ENCODE data around the gene RPTOR. TPM values are rescaled to one million over a fixed set of nuclear protein-coding genes. Genes with fewer than 3 reads are reported as not detected.
A peak's percentile ranks its signal among the peaks of the same experiment; 100 is the strongest.

RPTOR gene
- total RNA-seq, 1 experiment from 2014 or later = 19.8 TPM

DNA sequence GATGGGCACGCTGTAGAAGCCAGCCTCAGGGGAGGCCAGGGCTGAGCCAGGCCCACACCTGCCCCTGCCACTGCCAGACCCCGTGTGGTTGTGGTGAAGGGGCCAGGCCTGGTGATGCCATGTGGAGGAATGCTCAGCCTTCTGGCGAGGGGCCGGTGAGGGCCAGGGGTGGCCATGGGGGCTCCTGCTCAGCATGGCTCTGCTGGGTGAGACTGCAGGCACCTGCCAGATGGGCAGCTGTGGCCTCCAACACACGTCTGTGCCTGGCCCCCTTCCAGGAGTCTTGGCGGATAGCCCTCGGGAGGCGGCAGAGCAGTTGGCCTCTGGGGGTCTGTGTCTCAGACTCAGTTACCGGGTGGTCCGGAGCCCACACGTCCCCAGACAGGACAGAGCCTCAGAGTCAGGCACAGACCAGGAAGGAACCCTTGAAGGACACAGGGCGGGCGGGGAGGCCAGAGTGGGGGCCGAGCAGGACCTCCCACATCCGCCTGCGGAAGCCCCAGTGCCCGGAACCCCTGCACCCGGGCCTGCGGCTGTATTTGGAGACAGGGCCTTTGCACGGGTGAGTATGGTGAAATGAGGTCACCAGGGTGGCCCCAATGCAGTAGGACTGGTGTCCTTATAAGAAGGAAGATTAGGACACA lies 424.5 kb downstream of the RPTOR start:
- no peak for DNase-seq (ENCODE audit: low read depth)
- in situ Hi-C loops (cut with HindIII; ENCODE audit: low pct_unique_long_range_greater_than_20kb, low sequenced_read_pairs) = no loop called here

DNA sequence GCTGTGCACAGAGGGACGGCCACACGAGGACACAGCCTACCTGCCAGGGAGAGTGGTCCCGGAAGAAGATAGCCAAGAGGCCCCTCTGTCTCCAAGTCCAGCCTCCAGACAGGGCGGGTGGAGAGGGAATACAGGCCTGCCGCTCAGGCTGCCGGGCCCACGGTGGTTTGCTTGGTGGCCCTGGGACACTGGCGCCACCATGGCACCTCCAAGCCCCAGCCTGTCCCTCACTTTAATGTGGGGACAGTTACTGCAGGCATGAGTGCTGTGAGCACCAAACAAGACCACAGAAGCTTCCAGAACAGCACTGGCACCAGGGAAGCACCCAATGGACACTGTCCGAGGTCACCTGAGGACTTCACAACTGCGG lies 425.0 kb downstream of the RPTOR start:
- in situ Hi-C loops (cut with HindIII; ENCODE audit: low pct_unique_long_range_greater_than_20kb, low sequenced_read_pairs) = no loop called here
- no peak for DNase-seq (ENCODE audit: low read depth)

- in situ Hi-C loops (cut with HindIII; ENCODE audit: low pct_unique_long_range_greater_than_20kb, low sequenced_read_pairs) = no loop called here
- no peak for DNase-seq (ENCODE audit: low read depth)
Observed at GRCh38 chr17:80970044-80970761, 425.6 kb downstream of the RPTOR start.

DNA sequence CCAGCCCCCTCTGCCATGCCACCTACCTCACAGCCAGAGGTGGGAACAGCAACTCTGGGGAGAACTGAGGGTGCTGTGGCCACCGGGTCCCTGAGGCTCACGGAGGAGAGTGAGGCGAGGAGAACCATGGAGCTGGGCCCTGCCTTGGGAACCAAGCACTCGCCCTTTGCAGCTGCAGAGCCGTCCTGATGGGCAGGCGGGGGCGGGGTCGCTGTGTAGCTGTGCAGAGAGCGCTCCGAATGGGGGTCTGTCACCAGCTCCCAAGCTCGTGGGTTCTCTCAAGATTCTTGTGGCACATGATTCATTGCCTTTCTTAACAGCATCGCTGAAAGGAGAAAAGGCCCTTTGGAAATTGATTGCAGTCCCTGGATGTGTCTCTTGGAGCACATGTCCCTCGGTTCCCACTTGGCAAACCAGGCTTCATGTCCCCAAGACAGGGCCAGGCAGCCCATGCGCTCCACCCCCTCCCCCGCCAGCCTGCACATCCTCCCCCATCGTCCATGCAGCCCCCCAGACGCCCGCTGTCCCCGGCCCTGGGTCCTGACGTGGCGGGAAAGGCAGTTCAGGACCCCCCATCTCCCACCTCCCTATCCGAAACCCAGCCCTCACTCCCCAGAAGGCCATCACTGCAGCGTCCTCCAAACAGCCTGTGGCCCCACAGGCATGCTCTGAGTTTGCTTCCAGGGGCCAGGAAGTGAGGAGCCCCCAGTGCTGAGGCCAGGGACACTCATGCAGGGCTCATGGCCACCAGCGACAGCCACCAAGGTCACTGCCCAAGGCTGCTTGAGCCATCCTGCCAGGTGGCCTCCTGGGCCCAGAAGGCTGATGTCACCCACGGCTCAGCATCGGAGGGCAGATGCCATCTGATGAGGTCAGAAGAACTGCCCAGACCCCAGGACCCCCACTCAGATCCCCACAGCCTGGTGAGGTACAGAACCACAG lies 426.4 kb downstream of the RPTOR start:
- DNase-seq (ENCODE audit: low read depth) = no peak
- in situ Hi-C loops (cut with HindIII; ENCODE audit: low pct_unique_long_range_greater_than_20kb, low sequenced_read_pairs) = no loop called here

- in situ Hi-C loops (cut with HindIII; ENCODE audit: low pct_unique_long_range_greater_than_20kb, low sequenced_read_pairs) = no loop called here
- no peak for DNase-seq (ENCODE audit: low read depth)
Observed at GRCh38 chr17:80971704-80972304, 427.2 kb downstream of the RPTOR start.

DNA sequence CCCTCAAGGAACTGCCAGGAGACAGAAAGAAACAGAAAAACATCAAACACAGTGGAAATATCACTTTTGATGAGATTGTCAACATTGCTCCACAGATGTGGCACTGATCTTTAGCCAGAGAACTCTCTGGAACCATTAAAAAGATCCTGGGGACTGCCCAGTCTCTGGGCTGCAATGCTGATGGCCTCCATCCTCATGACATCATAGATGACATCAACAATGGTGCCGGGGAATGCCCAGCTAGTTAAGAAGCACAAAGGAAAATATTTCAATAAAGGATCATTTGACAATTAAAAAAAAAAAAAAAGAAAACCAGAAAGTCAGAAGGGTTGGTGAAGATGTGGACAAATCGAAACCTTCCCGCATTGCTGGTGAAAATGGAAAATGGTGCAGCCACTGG lies 432.1 kb downstream of the RPTOR start:
- no peak for DNase-seq (ENCODE audit: low read depth)
- in situ Hi-C loops (cut with HindIII; ENCODE audit: low pct_unique_long_range_greater_than_20kb, low sequenced_read_pairs) = no loop called here

- no peak for DNase-seq (ENCODE audit: low read depth)
- in situ Hi-C loops (cut with HindIII; ENCODE audit: low pct_unique_long_range_greater_than_20kb, low sequenced_read_pairs) = no loop called here
Observed at GRCh38 chr17:80977172-80977571, 432.5 kb downstream of the RPTOR start.

GRCh38 chr17:80978499-80979497 lies 434.2 kb downstream of the RPTOR start:
- in situ Hi-C loops (cut with HindIII; ENCODE audit: low pct_unique_long_range_greater_than_20kb, low sequenced_read_pairs) = no loop called here
- no peak for DNase-seq (ENCODE audit: low read depth)

DNA sequence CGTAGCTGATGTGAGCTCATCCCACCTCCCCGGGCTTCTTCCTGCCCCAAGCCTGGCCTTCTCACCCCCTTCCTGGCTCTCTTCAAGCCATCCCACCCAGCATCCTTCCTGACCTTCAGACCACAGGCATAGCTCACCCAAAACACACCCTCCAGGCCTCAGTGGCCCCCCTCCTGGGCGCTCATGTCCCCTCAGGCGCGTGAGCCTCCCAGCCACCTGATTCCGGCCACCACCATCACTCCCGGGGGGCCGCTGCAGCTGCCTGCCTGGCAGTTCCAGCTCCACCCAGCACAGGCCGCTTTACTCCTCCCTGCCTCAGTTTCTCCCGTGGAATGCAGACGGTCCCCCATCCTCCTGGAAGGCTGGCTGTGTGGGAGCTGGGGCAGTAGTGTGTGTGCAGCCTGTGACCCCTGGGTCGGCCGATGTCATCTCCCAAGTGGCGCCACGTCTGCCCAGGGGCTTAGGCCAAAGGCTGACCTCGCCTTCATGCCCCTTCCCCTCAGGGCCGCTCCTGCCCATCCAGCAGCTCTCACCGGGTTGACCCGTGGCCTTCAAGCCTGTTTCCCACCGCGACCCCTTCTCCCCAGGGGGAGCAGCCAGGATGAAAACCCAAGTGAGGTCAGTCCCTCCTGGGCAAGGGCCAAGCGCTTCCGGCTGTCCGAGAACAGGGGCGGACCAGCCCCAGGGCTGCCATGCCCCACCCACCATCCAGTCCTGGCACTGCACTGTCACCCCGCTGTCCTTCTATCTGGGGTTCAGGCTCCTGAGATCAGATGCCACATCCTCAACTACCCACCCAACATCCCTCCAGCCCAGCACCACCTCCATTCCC lies 435.1 kb downstream of the RPTOR start:
- no peak for DNase-seq (ENCODE audit: low read depth)
- in situ Hi-C loops (cut with HindIII; ENCODE audit: low pct_unique_long_range_greater_than_20kb, low sequenced_read_pairs) = no loop called here

DNA sequence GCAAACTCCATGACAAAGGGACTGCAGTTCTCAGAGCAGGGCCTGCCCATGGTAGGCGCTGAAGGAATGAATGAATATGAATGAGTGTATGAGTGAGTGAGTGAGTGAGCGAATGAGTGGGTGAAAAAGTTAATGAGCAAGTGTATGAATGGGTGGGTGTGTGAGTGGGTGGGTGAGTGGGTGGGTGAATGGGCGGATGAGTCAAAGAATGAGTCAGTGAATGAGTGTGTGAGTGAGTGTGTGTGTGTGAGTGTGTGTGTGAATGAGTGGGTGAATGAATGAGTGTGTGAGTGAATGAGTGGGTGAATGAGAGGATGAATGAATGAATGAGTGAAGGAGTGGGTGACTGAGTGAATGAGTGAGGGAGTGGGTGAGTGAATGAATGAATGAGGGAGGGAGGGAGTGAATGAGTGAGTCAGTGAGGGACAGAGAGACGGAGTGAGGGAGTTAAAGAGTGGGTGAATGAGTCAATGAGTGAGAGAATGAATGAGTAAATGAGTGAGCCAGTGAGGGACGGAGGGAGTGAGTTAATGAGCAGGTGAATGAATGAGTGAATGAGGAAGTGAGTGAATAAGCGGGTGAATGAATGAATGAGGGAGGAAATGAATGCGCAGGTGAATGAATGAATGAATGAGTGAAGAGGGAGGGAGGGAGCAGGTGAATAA lies 435.9 kb downstream of the RPTOR start:
- peak; percentile 39 for DNase-seq (ENCODE audit: low read depth)
- in situ Hi-C loops (cut with HindIII; ENCODE audit: low pct_unique_long_range_greater_than_20kb, low sequenced_read_pairs) = no loop called here

- in situ Hi-C loops (cut with HindIII; ENCODE audit: low pct_unique_long_range_greater_than_20kb, low sequenced_read_pairs) = no loop called here
- no peak for DNase-seq (ENCODE audit: low read depth)
Observed at GRCh38 chr17:80981062-80981902, 436.6 kb downstream of the RPTOR start.

DNA sequence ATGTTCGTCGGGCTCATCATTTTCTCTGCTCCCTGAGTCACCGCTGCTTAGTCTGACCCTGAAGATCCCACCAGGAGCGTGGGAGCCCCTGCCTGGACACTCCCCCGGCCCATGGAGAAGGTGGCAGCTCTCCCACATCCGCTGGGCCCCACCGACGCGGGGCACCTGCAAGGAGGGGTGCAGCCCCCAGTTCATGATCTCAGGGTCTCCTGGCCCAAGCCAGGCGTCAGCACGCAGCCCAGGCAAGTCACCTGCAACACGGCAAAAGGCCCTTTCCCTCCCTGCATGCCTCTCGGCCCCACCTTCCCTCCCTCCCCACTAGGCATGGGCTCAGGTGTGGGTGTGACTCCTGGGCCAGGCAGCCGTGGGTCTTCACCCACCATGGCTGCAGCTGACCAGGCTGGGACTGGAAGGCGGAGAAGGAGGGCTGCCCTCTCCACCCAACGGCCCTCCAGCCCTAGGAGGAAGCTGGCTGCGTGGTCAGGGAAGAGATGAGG lies 437.3 kb downstream of the RPTOR start:
- DNase-seq (ENCODE audit: low read depth) = no peak
- in situ Hi-C loops (cut with HindIII; ENCODE audit: low pct_unique_long_range_greater_than_20kb, low sequenced_read_pairs) = no loop called here

- in situ Hi-C loops (cut with HindIII; ENCODE audit: low pct_unique_long_range_greater_than_20kb, low sequenced_read_pairs) = no loop called here
- DNase-seq (ENCODE audit: low read depth) = no peak
Observed at GRCh38 chr17:80982426-80982974, 437.9 kb downstream of the RPTOR start.

DNA sequence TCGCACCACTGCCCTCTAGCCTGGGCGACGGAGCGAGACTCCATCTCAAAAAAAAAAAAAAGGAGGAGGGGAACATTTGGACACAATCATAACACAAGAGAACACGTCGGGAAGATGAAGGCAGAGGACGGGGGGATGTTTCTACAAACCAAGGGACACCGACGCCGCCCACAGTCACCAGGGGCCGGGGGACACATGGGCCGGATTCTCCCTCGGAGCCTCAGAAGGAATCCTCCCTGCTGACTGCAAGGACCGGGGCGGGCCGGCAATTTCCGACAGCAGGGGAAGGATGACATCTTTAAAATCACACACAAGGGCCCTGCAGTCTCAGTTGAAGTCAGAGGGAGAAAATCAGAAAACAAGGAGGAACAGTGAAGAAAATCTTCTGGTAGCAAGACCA lies 438.9 kb downstream of the RPTOR start:
- in situ Hi-C loops (cut with HindIII; ENCODE audit: low pct_unique_long_range_greater_than_20kb, low sequenced_read_pairs) = no loop called here
- no peak for DNase-seq (ENCODE audit: low read depth)

GRCh38 chr17:80984749-80985148 lies 440.1 kb downstream of the RPTOR start:
- in situ Hi-C loops (cut with HindIII; ENCODE audit: low pct_unique_long_range_greater_than_20kb, low sequenced_read_pairs) = no loop called here
- DNase-seq (ENCODE audit: low read depth) = no peak
